NCI-H2171 treated with DMSO at 0.1 percent for 48 hours (cell line): ENCODE data around the gene NRXN2.

Experiments used
- DNase-seq: peaks from one replicate; lab custom pipeline; 2025; lab: John Stamatoyannopoulos, UW

Gene NRXN2

GRCh38 chr11:64649291-64649697 lies 73.7 kb downstream of the NRXN2 start:
- peak; percentile 33 for DNase-seq

GRCh38 chr11:64648551-64648950 lies 74.4 kb downstream of the NRXN2 start:
- no peak for DNase-seq

DNA sequence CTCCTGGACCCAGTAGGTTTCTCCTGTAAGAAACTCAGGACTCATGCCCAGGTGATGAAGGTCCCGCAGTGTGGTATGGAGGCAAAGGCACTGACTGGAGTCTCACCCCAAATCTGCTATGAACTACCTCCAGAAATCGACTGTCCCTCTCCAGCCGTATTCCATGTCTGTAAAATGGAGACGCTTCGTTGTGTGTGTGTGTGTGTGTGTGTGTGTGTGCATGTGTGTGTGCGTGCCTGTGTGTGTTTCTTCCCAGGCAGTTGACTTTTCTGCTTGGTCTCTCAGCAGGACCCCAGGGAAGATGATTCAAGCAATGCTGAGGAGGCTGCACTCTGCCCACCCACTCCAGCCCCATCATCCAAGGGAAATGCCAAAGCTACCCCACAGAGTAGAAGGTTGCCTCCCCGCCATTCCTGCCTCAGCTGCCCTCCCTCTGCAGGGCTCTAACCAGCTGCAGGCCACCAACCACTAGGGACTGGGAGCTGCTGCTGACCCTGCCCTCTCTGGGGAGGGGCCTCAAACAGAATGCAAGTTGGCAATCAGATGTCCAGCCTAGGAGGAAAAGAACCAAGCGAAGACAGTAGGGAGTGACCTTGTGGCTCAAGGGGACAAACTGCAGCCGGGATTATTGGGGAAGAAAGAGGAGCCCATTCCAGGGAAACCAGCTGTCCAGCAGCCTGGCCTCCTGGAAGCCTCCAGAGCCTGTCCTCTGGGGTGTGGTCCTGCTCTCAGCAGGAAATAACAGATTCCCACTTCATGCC lies 75.8 kb downstream of the NRXN2 start:
- DNase-seq, result no peak

DNA sequence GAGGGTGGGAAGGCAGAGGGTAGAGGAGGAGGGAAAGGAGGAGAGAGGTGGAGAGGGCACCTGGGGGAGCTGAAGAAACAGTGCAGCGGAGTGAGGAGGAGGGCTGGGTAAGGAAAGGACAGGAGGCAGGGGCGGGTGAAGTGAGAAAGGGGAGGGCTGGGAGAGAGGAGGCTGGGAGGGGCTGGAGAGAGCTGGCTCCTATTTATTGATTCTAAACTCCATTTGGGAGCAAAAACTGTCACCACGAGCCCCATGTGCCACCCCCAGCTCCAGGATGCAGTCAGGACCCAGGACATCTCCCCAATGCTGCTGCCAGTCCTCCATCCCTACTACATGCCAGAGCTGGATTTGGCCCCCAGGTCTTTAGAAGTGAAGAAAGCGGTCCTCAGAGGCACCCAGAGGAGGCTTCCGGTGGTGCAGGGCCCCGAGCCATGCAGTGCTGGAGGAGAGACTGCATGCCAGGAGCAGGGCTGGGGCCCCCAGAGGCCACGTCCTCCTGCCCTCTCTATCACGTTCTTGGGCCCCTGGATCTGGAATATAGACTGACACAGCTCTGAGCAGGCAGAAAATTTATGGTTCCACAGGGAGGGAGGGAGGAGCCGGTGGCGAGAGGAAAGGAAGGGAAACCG lies 78.2 kb downstream of the NRXN2 start:
- peak; percentile 49 for DNase-seq

- peak; percentile 79 for DNase-seq
Observed at GRCh38 chr11:64643920-64644646, 78.9 kb downstream of the NRXN2 start.

- DNase-seq, result peak; percentile 83
Observed at GRCh38 chr11:64643256-64643881, 79.6 kb downstream of the NRXN2 start.

DNA sequence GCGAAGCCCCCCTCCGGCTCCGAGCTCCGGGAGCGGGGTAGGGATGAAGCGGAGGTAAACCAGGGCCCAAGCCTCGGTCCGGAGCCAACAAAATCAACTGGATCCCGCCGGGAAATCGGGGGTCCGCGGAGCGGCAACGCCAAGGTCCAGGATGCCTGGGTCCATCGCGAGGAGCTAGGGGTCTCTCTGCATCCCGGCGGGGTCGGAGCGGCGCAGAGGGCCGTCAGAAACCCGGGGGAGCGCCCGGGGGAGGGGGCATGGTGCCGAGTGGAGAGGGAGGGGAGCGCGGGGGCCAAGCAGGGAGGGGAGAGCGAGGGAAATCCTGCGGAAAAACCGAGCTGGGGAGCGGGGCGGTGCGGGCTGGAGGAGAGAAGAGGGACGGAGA lies 80.1 kb downstream of the NRXN2 start:
- no peak for DNase-seq

- DNase-seq, result no peak
Observed at GRCh38 chr11:64642418-64642735, 80.6 kb downstream of the NRXN2 start.

DNA sequence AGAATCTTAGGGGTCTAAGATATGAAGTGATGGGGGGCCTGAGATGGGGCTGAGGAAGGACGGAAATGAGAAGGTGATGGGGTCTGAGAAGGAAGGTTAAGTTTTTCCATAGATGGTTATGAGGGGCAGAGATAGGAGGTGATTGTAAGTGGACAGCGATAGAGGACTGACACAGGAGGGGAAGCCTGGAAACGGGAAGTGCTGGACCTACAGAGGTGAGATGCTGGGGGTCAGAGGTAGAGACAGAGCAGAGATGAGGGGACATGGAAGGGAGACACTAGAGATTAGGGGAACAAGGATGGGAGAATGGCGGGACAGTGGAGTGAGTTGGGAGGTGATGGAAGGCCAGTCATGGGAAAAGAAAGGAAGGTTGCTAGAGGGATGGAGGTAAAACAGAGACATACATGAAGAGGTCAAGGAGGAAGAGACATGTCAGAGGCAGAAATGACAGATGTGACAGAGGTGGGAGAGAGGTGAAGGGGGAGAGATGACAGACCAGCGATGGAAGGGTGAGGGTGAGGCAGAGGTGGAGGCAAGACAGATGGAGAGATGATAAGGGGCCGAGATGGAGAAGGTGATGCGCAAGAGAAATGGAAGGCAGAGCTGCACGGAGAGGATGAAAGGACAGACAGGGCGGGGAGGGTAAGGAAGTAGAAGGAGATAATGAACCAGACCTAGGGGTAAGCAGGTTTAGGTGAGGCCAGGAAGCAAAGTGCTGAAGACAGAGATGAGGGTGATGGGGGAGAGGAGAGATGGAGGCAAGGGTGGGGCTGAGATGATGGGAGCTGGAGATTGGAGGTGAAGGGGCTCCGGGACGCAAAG lies 81.2 kb downstream of the NRXN2 start:
- no peak for DNase-seq

DNA sequence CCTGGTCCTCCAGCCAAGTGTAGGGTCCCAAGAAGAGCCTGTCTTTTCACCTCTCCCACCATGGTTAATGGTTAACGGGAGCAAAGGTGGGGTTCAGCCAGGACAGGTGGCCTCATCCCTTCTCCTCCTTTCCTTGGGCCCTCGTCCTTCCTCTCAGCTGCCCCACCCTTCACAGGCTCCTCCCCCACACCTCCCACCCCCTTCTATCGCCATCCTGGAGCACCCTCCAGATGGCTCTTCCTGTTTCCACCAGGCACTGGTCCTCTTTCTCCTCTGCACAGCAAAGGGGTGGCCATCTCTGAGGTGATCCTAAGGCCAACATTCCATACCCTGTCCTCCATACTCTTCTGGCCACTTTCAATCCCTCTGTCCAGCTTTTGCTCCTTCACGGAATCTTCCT lies 83.1 kb downstream of the NRXN2 start:
- no peak for DNase-seq

DNA sequence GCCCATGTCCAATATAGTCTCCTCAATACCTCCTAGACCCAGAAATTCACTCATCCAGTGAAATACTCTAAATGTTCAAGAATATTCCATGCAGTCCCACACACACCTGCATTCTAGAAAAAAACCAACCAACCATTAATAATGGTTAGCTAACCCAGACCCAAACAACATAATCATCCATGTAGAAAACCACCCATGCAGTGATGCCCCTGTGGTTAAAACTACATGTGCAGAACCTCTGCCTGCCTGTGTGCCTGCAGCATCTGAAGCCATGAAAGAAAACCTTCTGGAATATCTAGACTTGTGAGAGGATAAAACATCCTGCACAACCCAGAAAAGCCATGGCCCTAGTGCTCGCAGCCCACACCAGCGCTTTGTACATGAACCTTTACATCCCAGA lies 84.2 kb downstream of the NRXN2 start:
- no peak for DNase-seq

DNA sequence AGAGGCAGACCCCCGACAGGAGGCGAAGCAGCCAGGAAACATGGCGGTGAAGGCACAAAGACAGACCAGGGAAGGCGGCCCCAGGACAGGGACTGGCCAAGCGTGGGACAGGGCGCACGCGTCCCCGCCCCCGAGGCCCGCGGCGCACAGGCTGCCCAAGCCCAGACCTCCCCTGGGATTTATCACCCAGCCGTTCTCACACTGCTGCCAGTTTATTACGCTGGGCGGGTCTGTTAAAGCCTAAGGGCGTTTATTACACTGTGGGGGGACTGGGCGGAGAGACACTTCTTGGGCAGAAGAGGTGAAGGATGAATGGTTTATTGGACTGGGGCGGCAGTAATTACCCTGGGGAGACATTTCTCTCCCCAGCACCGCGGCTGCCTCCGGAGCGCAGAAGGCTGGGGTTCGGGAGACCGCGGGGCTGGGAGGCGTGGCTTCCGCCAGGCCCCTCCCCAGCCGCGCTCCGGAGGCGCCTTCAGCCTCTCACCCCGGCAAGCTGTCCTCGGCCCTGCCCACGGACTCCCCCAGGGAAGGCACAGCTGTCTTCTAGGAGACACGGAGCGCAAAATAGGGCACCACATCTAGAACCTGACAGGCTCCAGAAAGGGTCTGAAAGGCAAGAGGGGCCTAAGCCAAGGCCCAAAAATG lies 84.9 kb downstream of the NRXN2 start:
- DNase-seq, result peak; percentile 63

GRCh38 chr11:64637334-64638017 lies 85.5 kb downstream of the NRXN2 start:
- no peak for DNase-seq

DNA sequence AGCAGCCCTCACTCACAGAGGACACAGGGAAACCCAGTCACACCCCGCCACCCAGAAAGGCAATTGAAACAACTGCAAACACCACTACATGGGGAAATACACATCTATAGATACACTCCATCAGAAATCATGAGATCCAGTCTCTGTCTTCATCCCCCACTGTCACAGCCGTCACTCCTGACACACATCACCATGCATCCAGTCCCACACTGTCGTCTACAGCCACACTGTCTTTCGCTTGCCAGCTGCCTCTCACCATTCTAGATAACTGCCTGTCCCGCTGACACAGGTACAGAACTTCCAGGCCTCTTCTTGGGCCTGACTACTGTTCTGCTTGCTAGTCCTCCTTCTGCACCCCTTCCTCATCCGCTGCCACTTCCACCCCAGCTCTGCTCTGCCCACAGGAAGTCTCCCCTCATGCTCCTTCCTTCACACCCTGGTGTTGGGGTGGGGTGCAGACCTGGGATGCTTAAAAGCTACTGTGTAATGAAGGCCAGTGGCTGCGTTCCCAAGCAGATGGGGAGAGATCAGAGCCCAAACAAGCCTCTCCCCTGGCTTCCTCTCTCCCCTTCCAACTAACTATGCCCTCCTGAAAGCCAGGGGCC lies 89.3 kb downstream of the NRXN2 start:
- no peak for DNase-seq

GRCh38 chr11:64632654-64633053 lies 90.3 kb downstream of the NRXN2 start:
- no peak for DNase-seq

DNA sequence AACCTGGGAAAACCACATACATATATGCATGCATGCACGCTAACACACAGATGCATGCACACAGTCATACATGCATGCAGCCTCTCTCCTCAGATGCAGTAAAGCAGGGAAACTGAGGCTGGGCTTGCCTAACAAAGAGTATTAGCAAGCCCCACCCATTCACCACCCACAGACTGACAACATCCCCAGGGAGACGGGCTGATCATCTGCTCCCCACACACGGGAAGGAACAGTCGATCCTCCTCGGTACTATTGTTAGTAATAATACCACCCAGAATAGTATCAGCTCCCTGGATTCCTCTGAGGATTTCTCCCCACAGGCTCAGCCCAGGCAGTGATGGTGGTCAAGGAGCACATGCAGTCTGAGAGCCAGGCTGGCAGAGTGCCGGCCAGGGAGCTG lies 90.8 kb downstream of the NRXN2 start:
- DNase-seq, result no peak

DNA sequence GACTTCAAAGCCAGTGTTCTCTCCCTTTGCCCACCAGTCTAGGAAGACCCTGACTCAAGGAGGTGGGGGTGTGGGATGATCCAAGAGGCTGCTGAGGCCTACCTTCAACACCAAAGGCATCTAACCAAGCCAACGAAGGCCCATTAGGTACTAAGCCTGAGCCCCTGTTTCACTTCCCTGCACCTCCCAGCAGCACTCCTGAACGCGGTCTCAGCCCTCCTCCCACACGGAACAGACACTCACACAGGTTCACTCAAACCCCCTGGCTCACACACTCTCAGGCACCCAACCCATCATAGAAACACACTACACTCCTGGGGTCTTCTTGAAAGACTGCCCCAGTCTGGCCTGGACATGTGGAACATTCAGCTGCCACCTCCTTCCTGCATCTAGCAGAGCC lies 91.3 kb downstream of the NRXN2 start:
- no peak for DNase-seq

DNA sequence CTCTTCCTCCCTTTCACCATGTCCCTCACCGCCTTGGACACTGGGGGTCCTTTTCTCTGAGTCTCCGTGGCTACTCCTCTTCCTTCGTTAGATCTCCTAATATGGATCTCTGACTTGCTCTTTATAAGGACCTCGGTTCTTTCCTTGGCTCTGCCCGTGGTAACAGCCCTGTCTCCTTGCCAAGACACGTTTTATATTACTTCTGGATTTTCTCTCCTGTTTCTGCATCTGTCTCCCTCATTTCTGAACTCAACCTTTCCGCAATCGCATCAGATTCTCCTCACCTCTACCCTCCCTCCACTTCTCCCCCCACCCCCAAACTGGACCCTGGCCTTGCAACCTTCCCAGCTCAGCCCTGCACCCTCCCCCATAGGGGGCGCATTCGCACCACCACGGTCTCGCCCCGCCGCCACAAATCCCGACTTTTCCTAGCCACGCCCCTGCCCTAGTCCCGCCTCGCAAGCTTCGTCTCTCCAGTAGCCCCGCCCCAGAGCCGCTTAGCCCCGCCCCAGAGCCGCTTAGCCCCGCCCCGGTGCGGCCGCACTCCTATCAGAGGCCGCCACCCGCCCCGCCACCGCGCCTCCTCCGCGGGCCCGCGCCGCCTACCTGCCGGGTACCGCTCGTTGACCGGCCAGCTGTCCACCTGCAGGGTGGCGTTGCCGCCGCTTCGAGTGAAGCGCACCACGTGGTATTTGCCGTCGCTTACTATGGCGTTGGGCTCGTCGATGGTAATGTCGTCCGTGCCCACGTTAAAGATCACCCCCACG lies 93.0 kb downstream of the NRXN2 start:
- DNase-seq, result no peak

GRCh38 chr11:64629103-64629502 lies 93.9 kb downstream of the NRXN2 start:
- DNase-seq, result no peak

GRCh38 chr11:64628596-64628995 lies 94.4 kb downstream of the NRXN2 start:
- DNase-seq, result no peak
